Endothelial cell of umbilical vein (primary cell): ENCODE results near the gene COL8A1. TPM values are rescaled to one million over a fixed set of nuclear protein-coding genes. Genes with fewer than 3 reads are reported as not detected.

Experiments
- BruUV-seq: library from RNA; stranded (reverse); fragments of 400-500 nt; replicated peaks from 2 replicates; lab custom pipeline; 2021; lab: Mats Ljungman, UMichigan
- CTCF ChIA-PET: fragments of 300-600, 350-600 bp; sonication (Branson Sonifier 250); formaldehyde crosslinking; loops from one replicate; lab custom pipeline; 2021; ENCODE audit warnings: antibody characterized with exemption, inconsistent platforms; lab: Charles Lee
- POLR2A ChIA-PET: fragments of 300-600, 350-600 bp; sonication (Branson Sonifier 250); formaldehyde crosslinking; loops from one replicate; lab custom pipeline; 2021; ENCODE audit warnings: antibody characterized with exemption, inconsistent platforms; lab: Charles Lee
- DNase-seq: peaks from one replicate; pipeline ENCODE4 v3.0.0-alpha.2; 2011; ENCODE audit warnings: low read depth, low spot score
- FAIRE-seq: peaks from 2 replicates; lab custom pipeline; 2011; peaks lifted over from hg19 to GRCh38; lab: Jason Lieb, UNC
- H2AFZ ChIP-seq: 2 replicates; pipeline ENCODE4 v1.6.0; 2012; ENCODE audit warnings: low read depth, low read length, control low read depth, inconsistent platforms
- H3K27ac ChIP-seq: 2 replicates; pipeline ENCODE4 v1.5.1; 2011; ENCODE audit warnings: low read depth, mild to moderate bottlenecking, control low read depth, low read length, moderate library complexity; ENCODE audit not compliant: insufficient read depth
- H3K27me3 ChIP-seq, 2 experiments: 2 replicates each; pipeline versions ENCODE4 v1.6.0 to v1.6.1; 2011; ENCODE audit warnings: low read length in 2 of 2, mixed read lengths in 1 of 2; ENCODE audit not compliant: control insufficient read depth in 2 of 2, insufficient read depth in 2 of 2
- H3K36me3 ChIP-seq, 2 experiments: 2 replicates in 1 of 2; 3 replicates in 1 of 2; pipeline ENCODE4 v1.5.1; 2011; ENCODE audit warnings: low read length in 2 of 2, mild to moderate bottlenecking in 1 of 2, moderate library complexity in 1 of 2; ENCODE audit not compliant: control insufficient read depth in 2 of 2, insufficient read depth in 2 of 2; ENCODE audit errors: extremely low read depth in 1 of 2
- H3K4me1 ChIP-seq: 3 replicates; pipeline ENCODE4 v1.5.1; 2011; ENCODE audit warnings: mild to moderate bottlenecking, low read length; ENCODE audit not compliant: control insufficient read depth, insufficient read depth; ENCODE audit errors: extremely low read depth
- H3K4me2 ChIP-seq: 2 replicates; pipeline ENCODE4 v1.6.1; 2011; ENCODE audit warnings: low read length, control low read depth, mixed read lengths; ENCODE audit not compliant: insufficient read depth
- H3K4me3 ChIP-seq, 3 experiments: fragments of 200-600 bp in 1 of 3; sonication (generic), shearing (Covaris generic) in 1 of 3; replicated peaks in 1 of 3; 2 replicates each; pipeline ENCODE4 v1.5.1; 2011 to 2016; ENCODE audit warnings: control low read depth in 3 of 3, low read length in 3 of 3, mild to moderate bottlenecking in 2 of 3, inconsistent platforms in 1 of 3, low read depth in 1 of 3, moderate library complexity in 1 of 3; ENCODE audit not compliant: insufficient read depth in 1 of 3
- H3K79me2 ChIP-seq: 2 replicates; pipeline ENCODE4 v1.6.0; 2012; ENCODE audit warnings: low read length, inconsistent platforms; ENCODE audit not compliant: control insufficient read depth, insufficient read depth
- H3K9ac ChIP-seq: replicated peaks from 2 replicates; pipeline ENCODE3; 2011; ENCODE audit warnings: low read length, control low read depth; ENCODE audit not compliant: insufficient read depth; ENCODE audit errors: extremely low read depth
- H3K9me1 ChIP-seq: replicated peaks from 3 replicates; pipeline ENCODE4 v1.6.0; 2011; ENCODE audit warnings: mild to moderate bottlenecking, low read length; ENCODE audit not compliant: control insufficient read depth, insufficient read depth; ENCODE audit errors: extremely low read depth
- H3K9me3 ChIP-seq: replicated peaks from 2 replicates; pipeline ENCODE4 v1.5.1; 2012; ENCODE audit warnings: low read length, inconsistent platforms; ENCODE audit not compliant: control insufficient read depth, insufficient read depth
- H4K20me1 ChIP-seq: replicated peaks from 2 replicates; pipeline ENCODE3; 2011; ENCODE audit warnings: mild to moderate bottlenecking, low read length; ENCODE audit not compliant: control insufficient read depth, insufficient read depth; ENCODE audit errors: extremely low read depth
- CTCF ChIP-seq, 2 donors: IDR thresholded peaks; 1 replicate in 1 of 2; 2 replicates in 1 of 2; pipeline ENCODE4 v1.5.1; 2011; ENCODE audit warnings: low read length in 2 of 2, mild to moderate bottlenecking in 2 of 2, moderate library complexity in 2 of 2, control low read depth in 1 of 2, inconsistent platforms in 1 of 2, low read depth in 1 of 2; ENCODE audit not compliant: insufficient read depth in 1 of 2; ENCODE audit errors: extremely low read depth in 1 of 2
- EZH2 ChIP-seq: IDR thresholded peaks from 2 replicates; pipeline ENCODE4 v1.6.1; 2012; ENCODE audit warnings: borderline replicate concordance, low read depth, mild to moderate bottlenecking, moderate library complexity, low read length, inconsistent platforms; ENCODE audit not compliant: severe bottlenecking
- FOS ChIP-seq: IDR thresholded peaks from 2 replicates; pipeline ENCODE4 v1.6.1; 2011; ENCODE audit warnings: mild to moderate bottlenecking, low read length, moderate library complexity, borderline replicate concordance; ENCODE audit not compliant: insufficient read depth
- GATA2 ChIP-seq: IDR thresholded peaks from 2 replicates; pipeline ENCODE4 v1.7.0; 2011; ENCODE audit warnings: low read depth, mild to moderate bottlenecking, moderate library complexity, mixed read lengths, low read length; ENCODE audit not compliant: insufficient read length, insufficient read depth
- JUN ChIP-seq: IDR thresholded peaks from 2 replicates; pipeline ENCODE4 v1.6.1; 2011; ENCODE audit warnings: borderline replicate concordance, low read depth; ENCODE audit not compliant: insufficient read length, insufficient read depth
- MAX ChIP-seq: IDR thresholded peaks from 2 replicates; pipeline ENCODE4 v1.6.1; 2011; ENCODE audit not compliant: insufficient read depth, insufficient read length
- MYC ChIP-seq: IDR thresholded peaks from one replicate; pipeline ENCODE4 v1.6.1; 2011; ENCODE audit warnings: mild to moderate bottlenecking, low read depth, low read length
- POLR2A ChIP-seq: IDR thresholded peaks from 2 replicates; pipeline ENCODE4 v1.6.1; 2012; ENCODE audit warnings: low read depth, mild to moderate bottlenecking, control low read depth, low read length
- POLR2AphosphoS5 ChIP-seq: IDR thresholded peaks from 2 replicates; pipeline ENCODE4 v1.6.1; 2012; ENCODE audit warnings: low read depth, mild to moderate bottlenecking, control low read depth, low read length, moderate library complexity; ENCODE audit not compliant: insufficient read depth
- dilution Hi-C: fragments of 300-500 bp; cut with MboI; formaldehyde crosslinking; loops from one replicate; pipeline ENCODE4 v1.15.0; 2019; ENCODE audit warnings: low sequenced_read_pairs; ENCODE audit not compliant: extremely low pct_ligation_motif_present
- intact Hi-C: fragments of 100-400 bp; cut with micrococcal nuclease; formaldehyde crosslinking; loops from one replicate; pipeline ENCODE4 v1.10.0; 2022
- polyA plus RNA-seq, 4 experiments: library from polyadenylated mRNA; depleted of rRNA in 3 of 4; stranded (reverse) in 3 of 4; unstranded in 1 of 4; fragments of >200 nt; gene quantifications; 2 replicates each; pipeline versions ENCODE4 v1.2.1 to v1.2.3, GENCODE V29; 2011 to 2012; ENCODE audit warnings: missing spikeins in 1 of 4
- total RNA-seq: library from RNA; stranded (reverse); gene quantifications from 2 replicates; pipeline ENCODE4 v1.2.3, GENCODE V29; 2021

Gene COL8A1
- total and polyA plus RNA-seq, 2 donors (not counting 3 experiments of a cell fraction or from before 2014, with no cell fraction given): 358 to 634 TPM

- no peak for TF ChIP-seq POLR2AphosphoS5
- TF ChIP-seq GATA2: no peak
- no peak for TF ChIP-seq FOS
- TF ChIP-seq JUN: no peak
- TF ChIP-seq CTCF (IDR thresholded peaks at IDR 0.05; ENCODE audit: extremely low read depth in 1 of 2, insufficient read depth in 1 of 2, low read depth in 1 of 2, low read length in 2 of 2): no peak
- no peak for TF ChIP-seq EZH2
- no peak for TF ChIP-seq POLR2A
- no peak for TF ChIP-seq MAX
- TF ChIP-seq MYC: no peak
Measured at GRCh38 chr3:99662838-99663570, 24.6 kb downstream of the COL8A1 start.

More at GRCh38 chr3:99662838-99663570, 24.6 kb downstream of the COL8A1 start:
- Histone ChIP-seq H2AFZ (no peak overlapping the region), H3K4me2 (no peak overlapping the region), H3K9ac (no peak overlapping the region), H4K20me1 (no peaks in the 10 kb centered on the region), H3K79me2 (peaks cover 70% of the 10 kb centered on the region), H3K36me3 (peaks cover 2 to 5% of the 10 kb centered on the region in 2 experiments), H3K27ac (no peak overlapping the region), H3K4me3 (no peak overlapping the region), H3K9me3 (no peaks in the 10 kb centered on the region), H3K27me3 (no peaks in the 10 kb centered on the region), H3K9me1 (no peaks in the 10 kb centered on the region), H3K4me1 (peaks cover 56% of the 10 kb centered on the region)
- dilution Hi-C loops (no loop called here), intact Hi-C loops (no loop called here)
- BruUV-seq: no TSS peak
- DNase-seq (no peak), FAIRE-seq (no peak)
- POLR2A ChIA-PET: no interaction called here
- CTCF ChIA-PET: interaction anchor here (12.2 kb wide), 1 partner anchor 16 kb away, joined by 101 read pairs; no protein-coding TSS in a partner anchor
